HG03045 (cell line): ENCODE measurements around the gene TEX264.
"Not testable (repeated sequence)": the region's sequence is repeated elsewhere in the genome, so short reads cannot be mapped to it uniquely, and the experiment has no call there.

ENCODE experiments used
- ATAC-seq: cut with Tn5 transposase; IDR thresholded peaks from one replicate; pipeline ENCODE4 v1.9.1; 2021; ENCODE audit warnings: mild to moderate bottlenecking, moderate library complexity; ENCODE audit not compliant: unreplicated experiment

TEX264 gene, protein sequence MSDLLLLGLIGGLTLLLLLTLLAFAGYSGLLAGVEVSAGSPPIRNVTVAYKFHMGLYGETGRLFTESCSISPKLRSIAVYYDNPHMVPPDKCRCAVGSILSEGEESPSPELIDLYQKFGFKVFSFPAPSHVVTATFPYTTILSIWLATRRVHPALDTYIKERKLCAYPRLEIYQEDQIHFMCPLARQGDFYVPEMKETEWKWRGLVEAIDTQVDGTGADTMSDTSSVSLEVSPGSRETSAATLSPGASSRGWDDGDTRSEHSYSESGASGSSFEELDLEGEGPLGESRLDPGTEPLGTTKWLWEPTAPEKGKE

DNA sequence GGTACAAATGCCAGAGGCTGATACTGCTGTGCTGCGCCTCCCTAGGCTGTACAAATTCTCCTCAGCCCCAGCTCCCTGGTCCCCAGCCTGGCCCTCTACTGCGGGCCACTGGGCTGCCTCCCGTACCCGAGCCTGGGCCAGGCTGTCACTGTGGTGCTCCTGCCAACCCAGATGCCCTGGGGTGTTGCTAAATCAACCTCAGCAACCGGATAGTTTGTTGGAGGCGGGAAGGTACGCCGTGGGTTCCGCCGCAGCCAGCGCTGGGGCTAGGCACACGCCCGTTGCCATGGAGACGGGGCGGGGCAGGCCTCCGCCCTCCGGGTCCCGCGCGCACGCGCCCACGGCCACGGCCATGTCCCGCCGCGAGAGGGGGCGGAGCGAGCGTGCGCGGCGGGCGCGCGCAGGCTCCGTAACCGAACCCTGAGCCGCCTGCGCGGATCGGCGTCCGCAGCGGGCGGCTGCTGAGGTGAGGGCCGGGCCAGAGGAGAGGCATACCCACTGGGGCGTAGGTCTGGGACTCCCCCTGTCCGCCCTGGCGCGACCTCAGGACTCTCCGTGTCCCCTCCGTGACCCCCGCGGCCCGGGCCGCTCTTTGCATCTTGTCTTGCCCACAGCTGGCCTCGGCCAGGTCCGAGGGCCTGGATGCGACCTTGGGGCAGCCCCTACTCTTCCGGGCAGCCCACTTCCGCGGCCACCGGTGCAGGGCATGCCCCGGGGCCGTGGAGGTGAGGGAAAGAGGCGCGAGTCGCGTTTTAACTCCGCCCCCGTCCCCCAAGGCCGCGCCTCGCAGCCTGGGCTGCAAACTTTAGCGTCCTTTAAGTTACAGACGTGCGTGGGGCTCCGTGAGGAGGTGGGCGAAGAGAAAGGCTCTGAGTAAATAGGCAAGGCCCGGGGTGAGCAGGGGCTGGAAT lies at the start of gene TEX264:
TEX264 (plus strand) TSS at position 430 of the 911 bp plus-strand sequence. CDS start 3,053 bp downstream, outside the sequence.
- peak; percentile 77 for ATAC-seq

DNA sequence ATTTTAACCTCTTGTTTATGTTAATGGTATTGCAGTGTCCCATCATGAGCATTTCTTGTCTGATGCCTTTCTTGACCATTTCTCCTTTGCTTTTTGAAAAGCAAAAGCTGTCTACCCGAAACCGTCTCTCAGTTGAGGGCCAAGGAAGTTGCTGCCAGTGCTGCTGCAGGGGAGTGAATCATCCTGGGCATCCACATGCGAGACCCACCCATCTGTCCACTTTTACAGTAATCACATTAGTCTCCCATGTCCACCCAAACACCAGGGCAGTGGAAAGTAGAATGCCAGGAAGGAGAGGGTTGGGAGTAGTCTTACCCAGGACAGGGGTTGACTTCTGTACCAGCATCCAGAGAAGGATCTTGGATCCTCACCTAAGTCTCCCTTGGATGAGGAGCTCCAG lies 48.6 kb upstream of the TEX264 start:
- no peak for ATAC-seq

DNA sequence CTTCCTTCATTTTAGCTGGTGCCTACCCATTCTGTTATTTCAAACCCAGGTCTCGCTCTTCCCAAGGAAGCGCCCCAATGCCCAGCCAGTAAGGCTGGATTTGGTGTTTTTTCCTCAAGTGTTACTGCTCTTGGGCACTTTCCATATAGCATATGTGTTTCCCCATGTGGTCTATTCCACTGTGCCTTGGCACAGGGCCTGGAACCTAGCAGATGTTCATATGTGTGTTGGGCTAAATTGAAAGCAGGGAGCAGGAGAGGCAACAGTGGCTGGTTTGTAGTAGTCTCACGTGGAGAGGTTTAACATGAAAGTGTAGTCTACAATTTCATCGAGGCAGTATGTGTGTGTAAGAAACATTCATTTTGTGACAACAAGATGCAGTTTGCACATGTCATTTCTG lies 48.2 kb upstream of the TEX264 start:
- no peak for ATAC-seq

DNA sequence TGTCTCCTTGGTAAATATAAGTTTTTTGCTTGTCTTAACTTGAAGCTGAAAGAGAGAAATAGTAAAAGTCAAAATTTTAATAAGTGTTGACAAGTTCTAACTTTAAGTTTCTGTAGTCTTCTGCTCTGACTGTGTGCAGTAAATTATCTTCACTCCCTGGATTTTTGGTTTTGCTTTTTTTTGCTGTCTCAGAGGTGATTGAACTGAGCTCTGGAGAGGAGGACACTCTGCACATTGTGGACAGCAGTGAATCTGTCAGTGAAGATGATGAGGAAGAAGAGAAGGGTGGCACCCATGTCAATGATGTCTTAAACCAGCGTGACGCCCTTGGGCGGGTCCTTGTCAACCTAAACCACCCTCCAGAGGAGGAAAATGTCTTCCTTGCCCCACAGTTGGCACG lies 40.5 kb upstream of the TEX264 start:
- ATAC-seq: no peak

DNA sequence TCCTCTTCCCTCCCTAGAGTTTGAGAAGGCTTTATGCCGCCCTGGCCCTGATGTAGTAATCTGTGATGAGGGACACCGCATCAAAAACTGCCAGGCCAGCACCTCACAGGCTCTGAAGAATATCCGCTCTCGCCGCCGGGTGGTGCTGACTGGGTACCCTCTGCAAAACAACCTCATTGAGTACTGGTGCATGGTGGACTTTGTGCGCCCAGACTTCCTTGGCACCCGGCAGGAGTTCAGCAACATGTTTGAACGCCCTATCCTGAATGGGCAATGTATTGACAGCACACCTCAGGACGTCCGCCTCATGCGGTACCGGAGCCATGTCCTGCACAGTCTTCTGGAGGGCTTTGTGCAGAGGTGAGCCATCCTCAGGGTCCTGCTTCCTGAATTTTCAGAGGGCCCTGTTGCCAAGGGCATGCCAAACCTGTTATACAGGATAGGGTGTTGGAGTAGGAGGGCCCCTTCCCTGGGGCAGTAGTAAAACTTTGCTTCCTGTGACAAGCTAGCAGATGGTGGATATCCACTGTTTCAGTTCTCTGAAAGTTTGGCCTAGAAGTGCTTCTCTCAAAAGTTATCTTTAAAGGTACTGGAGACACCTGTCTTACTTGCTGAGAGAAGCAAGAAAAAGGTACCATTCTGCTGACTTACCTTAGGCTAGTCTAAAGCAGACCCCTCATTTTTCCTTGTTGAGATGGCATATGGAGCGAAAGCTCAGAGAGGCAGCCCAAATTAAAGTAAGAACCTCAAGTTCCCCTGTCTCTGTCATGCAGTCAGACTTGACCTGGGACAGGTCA lies 33.7 kb upstream of the TEX264 start:
- no peak for ATAC-seq

DNA sequence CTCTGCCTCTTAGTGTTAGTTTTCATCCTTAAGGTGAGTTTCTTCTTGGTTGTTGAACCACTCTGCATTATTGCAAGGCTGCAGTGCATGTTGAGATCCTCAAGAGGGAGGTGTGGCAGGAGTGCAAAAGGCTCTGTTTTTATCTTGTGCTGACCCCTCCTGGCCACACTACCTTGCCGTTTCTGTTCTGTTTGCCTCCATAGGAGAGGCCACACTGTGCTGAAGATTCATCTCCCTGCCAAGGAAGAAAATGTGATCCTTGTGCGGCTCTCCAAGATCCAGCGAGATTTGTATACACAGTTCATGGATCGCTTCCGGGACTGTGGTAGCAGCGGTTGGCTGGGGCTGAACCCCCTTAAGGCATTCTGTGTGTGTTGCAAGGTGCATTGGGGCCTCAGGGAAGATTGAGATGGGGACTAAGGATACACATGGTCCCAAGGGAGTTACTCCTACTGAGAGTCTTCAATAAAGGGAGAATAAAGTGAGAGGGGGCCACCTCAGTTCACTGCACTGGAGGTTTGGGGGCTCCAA lies 33.0 kb upstream of the TEX264 start:
- no peak for ATAC-seq

DNA sequence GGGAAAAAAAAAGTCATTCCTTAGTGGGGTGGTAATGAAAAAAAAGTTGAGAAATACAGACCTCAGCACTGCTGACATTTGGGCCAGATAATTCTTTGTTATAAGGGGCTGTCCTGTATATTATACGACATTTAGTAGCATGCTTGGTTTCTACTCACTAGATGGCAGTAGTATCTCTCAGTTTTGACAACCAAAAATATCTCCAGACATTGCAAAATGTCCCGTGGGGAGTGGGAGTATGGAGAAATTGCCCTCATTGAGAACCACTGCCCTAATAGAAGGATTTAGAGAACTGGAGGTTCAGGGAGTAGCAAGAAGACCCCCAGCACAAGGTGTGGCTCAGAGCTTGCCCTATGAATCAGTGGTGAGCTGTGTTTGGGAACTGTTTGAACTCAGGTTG lies 28.6 kb upstream of the TEX264 start:
- no peak for ATAC-seq

DNA sequence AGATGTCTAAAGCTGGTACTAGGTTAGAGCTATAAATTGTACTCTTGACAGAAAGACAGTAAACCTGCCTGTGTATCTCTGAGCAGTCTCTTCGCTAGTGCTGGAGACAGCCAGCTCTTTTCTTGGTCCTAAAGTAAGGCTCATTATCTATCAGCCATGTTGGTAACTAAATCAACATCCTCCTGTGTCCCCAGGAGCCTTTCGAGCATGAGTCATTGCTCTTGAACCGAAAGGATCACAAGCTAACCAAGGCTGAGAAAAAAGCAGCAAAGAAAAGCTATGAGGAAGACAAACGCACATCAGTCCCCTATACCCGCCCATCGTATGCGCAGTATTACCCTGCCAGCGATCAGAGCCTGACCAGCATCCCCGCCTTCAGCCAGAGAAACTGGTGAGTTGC lies 25.0 kb upstream of the TEX264 start:
- no peak for ATAC-seq

DNA sequence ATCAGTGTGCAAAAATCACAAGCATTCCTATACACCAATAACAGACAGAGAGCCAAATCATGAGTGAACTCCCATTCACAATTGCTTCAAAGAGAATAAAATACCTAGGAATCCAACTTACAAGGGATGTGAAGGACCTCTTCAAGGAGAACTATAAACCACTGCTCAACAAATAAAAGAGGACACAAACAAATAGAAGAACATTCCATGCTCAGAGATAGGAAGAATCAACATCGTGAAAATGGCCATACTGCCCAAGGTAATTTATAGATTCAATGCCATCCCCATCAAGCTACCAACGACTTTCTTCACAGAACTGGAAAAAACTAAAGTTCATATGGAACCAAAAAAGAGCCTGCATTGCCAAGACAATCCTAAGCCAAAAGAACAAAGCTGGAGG lies 18.9 kb upstream of the TEX264 start:
- not testable (repeated sequence) for ATAC-seq

DNA sequence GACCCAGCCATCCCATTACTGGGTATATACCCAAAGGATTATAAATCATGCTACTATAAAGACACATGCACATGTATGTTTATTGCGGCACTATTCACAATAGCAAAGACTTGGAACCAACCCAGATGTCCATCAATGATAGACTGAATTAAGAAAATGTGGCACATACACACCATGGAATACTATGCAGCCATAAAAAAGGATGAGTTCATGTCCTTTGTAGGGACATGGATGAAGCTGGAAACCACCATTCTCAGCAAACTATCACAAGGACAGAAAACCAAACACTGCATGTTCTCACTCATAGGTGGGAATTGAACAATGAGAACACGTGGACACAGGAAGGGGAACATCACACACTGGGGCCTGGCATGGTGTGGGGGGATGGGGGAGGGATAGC lies 17.6 kb upstream of the TEX264 start:
- not testable (repeated sequence) for ATAC-seq

DNA sequence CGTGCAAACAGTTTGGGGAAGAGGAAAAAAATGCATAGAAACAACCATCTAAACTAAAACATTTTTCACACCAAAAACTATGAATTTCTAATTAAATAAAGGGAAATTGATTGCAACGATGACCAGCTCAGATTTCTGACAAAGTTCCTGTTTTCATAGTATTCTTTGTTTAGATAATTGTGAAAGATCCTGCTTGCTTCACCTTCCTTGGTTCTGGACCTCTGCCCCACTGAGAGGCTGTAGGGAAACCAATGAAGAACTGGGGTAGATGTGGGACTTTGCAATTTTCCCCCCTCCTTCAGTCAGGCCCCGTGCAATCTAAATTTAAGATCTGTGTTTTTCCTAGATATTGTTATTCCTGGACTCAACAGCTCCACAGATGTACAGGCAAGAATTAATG lies 13.8 kb upstream of the TEX264 start:
- no peak for ATAC-seq

DNA sequence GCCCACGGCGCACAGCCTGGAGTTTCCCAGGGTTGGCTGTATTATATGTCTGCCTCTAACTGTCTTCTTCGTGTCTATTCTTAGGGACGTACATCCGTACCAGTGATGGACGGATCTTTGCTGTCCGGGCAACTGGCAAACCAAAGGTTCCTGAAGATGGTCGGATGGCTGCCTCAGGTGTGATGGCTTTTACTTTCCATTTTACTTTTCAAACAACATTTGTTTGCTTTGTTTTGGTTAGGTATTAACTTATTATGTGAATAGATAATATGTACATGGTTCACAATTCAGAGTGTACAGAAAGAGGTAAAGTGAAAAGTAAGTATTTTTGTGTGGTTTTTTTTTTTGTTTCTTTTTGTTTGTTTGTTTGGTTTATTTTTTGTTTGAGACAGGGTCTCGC lies 11.1 kb upstream of the TEX264 start:
- ATAC-seq: no peak

DNA sequence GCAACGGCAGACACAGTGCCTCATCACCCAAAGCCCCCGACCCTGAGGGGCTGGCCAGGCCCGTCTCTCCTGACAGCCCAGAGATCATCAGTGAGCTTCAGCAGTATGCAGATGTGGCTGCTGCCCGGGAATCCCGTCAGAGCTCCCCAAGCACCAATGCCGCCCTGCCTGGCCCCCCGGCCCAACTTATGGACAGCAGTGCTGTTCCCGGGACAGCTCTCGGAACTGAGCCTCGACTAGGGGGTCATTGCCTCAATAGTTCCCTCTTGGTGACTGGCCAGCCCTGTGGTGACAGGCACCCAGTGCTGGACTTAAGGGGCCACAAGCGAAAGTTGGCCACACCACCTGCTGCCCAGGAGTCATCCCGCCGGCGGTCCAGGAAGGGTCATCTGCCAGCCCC lies 8.6 kb upstream of the TEX264 start:
- no peak for ATAC-seq

DNA sequence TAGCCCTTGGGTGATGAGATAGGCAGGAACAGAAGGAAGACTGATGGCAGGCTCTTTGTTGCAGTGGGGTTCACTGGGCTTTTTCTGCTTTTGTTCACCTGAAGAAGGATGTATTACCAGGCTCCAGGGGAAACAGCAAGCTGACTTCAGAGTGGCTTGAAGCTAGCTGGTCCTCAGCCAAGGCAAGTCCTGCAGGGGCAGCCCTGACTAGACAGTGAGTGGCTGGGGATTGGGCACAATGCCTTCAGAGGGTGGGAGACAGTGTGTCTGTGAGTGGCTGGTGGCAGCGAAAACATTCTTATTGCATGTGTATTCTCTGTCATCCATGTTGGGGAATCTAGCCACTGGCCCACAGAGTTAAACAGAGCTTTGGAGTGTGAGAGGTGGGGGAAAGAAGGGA lies 2.3 kb upstream of the TEX264 start:
- no peak for ATAC-seq

DNA sequence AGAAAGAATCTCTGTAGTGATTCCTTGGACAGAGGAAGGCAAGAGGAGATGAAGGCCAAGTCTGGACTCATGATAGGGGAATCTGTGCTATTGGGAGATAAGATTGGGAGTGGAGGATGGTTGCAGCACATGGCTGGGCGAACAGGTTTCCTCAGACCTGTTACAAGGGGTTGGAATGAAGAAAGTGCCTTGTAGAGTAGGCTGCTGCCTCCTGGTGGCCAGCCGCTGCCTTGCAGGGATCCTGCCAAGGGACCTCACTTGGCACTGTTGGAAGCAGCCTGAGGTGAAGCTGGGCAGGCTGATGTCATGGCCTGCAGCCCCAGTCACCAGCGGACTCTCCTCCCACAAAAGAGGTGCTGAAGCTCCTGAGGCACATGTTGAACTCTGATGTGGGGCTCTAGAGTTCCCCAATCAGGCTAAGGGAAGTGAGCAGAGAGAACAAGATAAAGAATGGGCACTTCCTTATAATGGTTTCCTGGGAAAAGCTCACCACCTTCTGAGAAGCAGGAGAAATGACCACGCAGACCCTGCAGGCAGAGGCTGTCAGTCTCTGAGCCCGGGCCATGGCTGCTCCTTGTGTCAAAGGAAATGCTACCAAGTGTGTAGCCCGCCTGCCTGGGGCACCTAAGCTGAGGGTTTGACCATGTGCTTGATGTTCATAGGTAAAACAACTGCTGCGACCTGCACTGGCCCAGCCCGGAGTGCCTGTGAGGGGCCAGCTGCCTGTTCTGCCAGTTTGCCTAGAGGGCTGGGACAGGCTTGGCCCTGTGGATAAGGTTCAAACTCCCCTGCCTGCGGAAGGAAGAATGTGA lies 1.6 kb upstream of the TEX264 start:
- ATAC-seq: no peak

DNA sequence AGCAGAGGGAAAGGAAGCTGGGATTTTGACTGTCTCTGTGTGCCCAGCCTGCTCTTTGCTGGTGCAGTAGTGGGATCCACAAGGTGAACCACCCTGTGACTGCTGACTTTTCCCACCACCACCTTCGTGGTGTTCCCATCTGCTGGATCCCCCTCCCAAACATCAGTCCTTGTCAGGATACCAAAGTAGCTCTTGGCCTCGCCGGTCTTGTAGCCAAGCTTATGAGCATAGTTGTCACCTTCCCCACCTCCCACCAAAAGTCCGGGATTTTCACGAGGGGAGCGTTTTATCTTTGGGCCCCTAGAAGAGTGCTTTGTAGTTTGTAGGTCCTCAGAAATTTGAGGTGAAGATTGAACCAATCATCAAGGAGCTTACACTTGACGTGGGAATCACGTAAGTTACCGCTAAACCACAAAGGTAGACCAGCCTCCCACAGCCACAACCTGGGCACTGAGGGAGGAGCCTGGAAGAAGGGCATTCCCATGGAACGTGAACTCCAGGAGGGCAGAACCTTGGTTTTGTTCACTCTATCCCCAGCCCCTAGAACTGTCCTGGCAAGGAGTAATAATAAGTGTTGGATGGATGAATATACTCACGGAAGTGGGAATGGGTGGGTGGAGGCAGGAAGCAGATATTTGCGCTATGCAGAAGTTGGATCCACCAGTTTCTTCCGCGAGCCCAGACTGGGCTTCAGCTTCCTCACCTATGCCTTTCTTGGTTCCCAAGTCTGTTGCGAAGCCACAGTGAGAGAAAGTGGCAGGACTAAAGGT lies 814 bp upstream of the TEX264 start:
- no peak for ATAC-seq

DNA sequence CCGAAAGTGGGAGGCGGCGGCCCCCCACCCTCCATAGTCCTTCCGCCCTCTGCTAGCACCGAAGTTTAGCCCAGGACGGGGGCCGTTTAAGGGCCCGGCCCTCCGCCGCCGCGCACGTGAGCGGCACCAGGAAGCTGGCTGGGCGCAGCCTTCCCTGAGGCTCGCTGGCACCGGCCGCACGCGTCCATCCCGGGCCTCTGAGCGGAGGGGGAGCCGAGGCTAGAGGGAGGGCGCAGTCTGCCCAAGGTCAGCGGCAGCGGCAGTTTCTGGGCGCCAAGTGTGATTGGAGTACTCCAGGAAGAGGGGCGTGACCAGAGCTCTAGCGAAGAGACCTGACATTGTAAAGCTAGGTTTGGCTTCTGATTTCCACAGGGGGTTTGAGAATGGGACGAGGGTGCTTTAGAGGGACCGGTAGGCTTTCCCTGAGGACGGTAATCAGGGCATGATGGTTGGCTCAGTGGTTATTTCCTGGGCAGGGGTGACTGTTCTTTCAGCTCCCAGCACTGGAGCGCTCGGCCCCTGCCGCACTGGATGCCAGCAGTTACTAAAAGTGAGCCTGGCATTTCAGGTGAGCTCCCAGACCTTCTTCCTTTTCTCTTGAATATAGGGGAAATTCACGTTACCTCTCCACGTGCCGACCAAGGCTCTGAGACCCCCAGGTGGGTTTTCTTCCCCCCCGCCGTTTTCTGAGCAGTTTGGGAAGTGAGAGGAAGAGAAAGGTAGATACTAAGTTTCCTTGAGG lies 853 bp downstream of the TEX264 start:
- ATAC-seq: peak; percentile 41

DNA sequence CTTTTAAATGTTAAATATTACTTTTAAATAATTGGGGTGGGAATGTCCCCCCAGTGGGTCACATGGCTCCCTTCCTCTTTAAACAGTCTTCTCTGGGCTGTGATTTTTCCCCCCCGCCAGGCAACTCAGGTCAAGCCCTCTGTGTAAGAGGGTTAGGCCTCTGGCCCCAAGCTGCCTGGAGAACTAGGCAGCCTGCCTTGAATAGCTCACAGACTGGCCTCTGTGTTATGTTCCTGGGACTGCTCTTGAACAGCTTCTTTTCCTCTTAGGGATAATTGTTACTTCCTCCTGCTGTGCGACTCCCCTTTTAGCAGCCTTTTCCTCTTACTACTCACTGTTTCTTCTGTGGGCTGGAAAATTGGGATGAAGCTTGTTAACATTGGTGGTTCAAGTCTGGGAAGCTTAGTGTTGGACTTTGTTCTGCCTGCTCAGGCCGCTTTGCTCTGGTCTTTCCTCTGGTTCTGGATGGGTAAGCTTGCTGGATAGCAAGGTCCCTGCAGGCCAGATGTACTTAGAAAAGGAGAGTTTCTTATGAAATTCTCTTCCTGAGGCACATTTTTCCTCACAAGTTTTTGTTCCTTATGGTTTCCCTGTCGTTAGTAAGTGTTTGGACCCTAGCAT lies 2.2 kb downstream of the TEX264 start:
- no peak for ATAC-seq
